WI38 (cell line): ENCODE measurements around the gene PEX19.

Experiments used
- H3K4me3 ChIP-seq: 2 replicates; pipeline ENCODE4 v1.5.1; 2011; ENCODE audit warnings: low read depth, mild to moderate bottlenecking, control low read depth, low read length
- TF ChIP-seq, protein P1 (sequence below): IDR thresholded peaks from 2 replicates; pipeline ENCODE4 v1.5.1; 2012; ENCODE audit warnings: low read depth, mild to moderate bottlenecking, control low read depth, low read length

The PEX19 gene

DNA sequence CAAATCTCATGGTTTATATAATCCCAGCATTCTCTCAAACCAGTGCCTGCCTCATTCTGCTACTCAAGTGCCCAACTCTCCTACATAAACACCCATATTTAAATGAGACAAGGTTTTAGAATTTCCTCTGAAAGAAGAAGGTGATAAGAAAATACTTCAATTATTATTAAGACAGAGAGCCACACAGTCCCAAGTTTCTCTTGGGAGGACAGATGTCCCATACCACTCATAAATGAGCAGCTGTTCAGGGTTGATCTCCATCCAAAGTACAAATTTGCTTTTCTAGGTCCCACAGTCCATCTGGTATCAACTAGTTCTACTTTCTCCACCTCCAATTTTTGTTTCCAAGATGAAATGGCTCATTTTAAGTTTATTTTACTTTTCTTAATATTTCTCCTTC, 33.9 kb downstream of the PEX19 start:
- H3K4me3 ChIP-seq, result no peak overlapping the region
- TF ChIP-seq, protein P1, sequence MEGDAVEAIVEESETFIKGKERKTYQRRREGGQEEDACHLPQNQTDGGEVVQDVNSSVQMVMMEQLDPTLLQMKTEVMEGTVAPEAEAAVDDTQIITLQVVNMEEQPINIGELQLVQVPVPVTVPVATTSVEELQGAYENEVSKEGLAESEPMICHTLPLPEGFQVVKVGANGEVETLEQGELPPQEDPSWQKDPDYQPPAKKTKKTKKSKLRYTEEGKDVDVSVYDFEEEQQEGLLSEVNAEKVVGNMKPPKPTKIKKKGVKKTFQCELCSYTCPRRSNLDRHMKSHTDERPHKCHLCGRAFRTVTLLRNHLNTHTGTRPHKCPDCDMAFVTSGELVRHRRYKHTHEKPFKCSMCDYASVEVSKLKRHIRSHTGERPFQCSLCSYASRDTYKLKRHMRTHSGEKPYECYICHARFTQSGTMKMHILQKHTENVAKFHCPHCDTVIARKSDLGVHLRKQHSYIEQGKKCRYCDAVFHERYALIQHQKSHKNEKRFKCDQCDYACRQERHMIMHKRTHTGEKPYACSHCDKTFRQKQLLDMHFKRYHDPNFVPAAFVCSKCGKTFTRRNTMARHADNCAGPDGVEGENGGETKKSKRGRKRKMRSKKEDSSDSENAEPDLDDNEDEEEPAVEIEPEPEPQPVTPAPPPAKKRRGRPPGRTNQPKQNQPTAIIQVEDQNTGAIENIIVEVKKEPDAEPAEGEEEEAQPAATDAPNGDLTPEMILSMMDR, result no peak

DNA sequence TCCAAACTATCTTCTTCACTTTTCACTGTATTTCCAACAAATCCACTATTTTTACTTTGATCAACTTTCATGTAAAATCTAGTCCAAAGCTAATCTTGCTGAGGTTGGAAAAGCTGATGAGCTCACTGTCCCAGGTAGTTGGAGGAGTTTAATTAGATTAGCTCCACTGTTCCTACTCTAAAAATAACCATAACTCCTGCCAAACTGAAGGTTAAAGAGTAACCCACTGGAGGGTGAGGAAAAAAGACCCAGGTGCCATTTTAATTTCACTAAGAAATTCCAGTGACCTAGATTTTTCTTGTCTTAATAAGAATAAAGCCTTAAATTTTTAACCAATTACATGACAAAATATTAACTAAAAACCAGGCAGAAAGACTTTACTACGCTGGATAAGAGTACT, 37.9 kb downstream of the PEX19 start:
- TF ChIP-seq, protein P1, result no peak
- H3K4me3 ChIP-seq, result no peak overlapping the region

DNA sequence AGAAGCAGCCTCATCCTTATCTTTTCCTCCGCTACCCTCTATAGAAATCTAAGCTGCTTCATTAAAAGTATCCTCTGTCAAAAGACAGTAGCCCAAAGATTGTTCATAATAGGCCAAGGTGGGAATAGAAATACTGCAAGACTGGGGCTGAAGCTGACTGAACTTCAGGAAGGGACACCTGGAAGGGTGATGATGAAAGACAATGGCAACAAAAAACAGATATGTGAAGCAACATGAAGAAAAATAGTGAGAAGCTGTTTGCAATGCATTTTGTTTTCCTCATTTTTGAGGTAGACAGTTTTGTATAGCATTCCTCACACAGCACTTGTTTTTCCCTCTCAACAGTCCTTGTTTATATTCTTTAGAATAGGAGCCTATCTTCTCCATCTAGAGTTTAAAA, 39.5 kb downstream of the PEX19 start:
- TF ChIP-seq, protein P1, result no peak
- H3K4me3 ChIP-seq, result no peak overlapping the region

DNA sequence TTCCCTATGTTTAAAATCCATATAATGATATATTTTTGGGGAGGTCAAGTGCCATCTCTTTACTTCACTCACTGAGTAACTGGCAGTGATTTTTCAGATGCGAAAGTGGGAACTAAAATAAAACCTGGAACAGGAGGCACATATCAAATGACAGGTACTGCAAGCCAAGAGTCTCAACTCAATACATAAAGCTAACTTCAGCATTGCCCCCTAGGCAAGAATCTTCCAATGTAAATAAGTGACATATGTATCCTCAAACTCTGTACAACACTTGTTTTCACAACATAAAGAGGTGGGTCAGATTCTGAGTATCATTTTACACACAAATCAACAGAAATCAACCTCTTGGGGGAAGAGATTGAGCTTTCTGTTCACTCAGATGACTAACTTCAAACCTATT, 40.7 kb downstream of the PEX19 start:
- TF ChIP-seq, protein P1, result no peak
- H3K4me3 ChIP-seq, result no peak overlapping the region

DNA sequence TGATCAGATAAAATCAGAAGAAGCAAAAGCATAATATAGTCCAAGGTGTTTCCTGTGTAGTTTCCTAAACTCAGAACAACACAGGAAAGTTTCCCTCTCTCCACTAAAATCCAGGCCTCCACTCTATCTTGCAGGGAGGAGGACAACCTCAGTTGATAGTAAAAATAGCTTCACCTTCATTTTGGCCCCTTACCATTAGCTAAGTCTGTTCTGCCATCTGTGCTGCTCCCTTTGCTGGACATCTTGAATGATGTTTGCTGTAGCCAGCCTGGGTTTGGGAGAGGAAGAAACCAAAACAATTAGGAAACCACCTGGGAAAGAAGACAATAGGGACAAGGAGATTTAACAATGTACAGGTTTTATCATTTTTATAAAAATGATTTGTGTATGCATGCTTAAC, 41.2 kb downstream of the PEX19 start:
- TF ChIP-seq, protein P1, result no peak
- no peak overlapping the region for H3K4me3 ChIP-seq

DNA sequence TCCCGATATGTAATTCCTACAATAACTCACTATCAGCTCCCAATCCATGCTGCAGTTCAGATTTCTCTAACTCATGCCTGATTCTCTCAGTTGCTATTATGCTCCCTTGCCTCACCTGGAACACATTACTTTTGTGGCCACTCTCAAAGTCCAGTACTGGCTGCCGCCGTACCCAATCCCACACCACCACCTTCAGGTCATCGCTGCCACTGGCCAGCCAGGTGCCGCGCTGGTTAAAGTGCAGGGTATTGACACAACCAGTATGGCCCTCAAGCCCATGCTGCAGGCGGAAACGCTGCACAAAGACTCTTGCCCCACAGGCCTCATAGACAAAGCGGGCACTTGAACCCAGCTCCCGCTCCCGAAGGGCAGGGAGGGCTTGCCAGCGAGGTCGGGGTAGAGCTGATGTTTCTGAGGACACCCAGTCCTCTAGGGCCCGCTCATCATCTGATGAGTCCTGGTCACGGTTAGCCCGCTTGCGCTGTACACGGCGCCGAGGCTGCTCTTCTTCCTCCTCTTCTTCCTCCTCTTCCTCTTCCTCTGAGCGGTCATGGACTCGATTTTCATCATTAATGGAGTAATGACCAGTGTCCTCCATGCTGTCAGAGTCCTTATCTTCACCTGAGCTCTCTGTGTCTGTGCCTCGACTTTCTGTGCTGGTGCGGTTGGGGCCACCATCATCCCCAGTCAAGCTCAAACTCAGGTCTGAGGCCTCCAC, 45.2 kb downstream of the PEX19 start:
- TF ChIP-seq, protein P1, result no peak

DNA sequence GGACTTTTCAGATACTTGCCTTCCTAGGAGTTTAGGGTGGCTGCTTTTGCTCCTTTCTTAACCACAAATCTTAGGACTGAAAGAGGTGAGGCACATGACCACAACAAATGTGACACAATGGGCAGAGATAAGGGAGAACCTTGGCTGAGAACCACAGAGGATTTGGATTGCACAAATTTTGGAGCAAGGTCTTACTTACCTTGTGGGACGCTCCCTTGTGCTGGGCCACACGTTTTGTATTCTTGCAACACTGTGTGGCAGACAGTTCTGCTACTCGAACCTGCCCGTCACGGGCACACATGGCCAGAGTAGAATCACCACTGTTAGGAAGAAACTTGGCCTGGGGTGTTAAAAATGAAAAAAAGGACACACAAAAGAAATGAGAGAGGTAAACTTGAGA, 46.5 kb downstream of the PEX19 start:
- TF ChIP-seq, protein P1, result no peak
- H3K4me3 ChIP-seq, result no peak overlapping the region

More for the DNA sequence above, 45.2 kb downstream of the PEX19 start:
- no peak overlapping the region for H3K4me3 ChIP-seq
